GM12872 (cell line): ENCODE results near the gene PHLDB2.

Source experiments
- TF ChIP-seq, protein P1 (sequence below): IDR thresholded peaks from 3 replicates; pipeline ENCODE4 v1.5.1; 2011; ENCODE audit warnings: low read depth, mild to moderate bottlenecking, low read length, moderate library complexity; ENCODE audit not compliant: insufficient read depth

Gene PHLDB2

DNA sequence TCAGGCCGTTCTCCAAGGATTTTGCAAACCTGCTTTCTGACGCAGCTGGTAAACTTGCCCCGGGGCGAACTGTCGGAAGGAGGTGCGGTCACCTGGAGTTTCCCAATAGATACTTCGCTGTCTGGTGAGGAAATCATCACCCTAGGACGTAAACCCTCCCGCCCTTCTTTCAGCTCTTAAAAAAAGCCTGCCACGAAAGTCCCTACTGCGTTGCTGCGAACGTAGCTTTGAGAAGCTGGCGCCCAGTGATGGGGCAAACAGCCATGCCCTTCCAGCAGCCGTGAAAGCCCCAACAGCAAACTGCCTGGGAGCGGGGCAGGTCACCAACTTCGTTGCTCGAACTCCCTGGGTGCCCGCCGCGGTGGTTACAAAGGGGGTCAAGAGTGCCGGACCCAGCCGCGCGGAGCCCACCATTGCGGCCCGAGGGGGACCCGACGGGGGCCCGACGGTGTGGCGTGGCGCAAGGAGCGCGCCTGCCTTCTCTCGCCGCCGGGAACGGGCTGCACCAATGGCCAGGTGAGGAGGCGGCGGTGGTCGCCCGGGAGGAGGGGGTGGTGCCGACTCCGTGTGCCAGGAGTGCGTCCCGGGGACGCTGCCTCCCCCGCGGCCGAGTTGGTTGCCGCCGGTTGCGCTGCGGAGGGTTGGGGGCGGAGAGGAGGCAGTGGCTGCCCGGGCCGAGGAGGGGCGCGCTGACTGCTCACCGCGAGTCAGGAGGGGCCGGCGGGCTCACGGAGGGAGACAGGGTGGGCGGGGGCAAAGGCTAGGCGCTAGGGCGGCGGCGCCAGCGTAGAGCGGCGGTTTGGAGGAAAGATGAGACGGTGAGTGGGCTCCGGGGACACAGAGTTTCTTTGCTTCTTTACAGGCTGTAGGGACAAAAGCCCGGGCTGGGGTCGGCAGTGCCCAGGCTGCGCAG is at the start of gene PHLDB2:
TSS of gene PHLDB2 (plus strand) at position 205 of the 913 bp plus-strand sequence. CDS start 24,813 bp downstream, outside the sequence.
- TF ChIP-seq, protein P1, sequence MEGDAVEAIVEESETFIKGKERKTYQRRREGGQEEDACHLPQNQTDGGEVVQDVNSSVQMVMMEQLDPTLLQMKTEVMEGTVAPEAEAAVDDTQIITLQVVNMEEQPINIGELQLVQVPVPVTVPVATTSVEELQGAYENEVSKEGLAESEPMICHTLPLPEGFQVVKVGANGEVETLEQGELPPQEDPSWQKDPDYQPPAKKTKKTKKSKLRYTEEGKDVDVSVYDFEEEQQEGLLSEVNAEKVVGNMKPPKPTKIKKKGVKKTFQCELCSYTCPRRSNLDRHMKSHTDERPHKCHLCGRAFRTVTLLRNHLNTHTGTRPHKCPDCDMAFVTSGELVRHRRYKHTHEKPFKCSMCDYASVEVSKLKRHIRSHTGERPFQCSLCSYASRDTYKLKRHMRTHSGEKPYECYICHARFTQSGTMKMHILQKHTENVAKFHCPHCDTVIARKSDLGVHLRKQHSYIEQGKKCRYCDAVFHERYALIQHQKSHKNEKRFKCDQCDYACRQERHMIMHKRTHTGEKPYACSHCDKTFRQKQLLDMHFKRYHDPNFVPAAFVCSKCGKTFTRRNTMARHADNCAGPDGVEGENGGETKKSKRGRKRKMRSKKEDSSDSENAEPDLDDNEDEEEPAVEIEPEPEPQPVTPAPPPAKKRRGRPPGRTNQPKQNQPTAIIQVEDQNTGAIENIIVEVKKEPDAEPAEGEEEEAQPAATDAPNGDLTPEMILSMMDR = no peak

DNA sequence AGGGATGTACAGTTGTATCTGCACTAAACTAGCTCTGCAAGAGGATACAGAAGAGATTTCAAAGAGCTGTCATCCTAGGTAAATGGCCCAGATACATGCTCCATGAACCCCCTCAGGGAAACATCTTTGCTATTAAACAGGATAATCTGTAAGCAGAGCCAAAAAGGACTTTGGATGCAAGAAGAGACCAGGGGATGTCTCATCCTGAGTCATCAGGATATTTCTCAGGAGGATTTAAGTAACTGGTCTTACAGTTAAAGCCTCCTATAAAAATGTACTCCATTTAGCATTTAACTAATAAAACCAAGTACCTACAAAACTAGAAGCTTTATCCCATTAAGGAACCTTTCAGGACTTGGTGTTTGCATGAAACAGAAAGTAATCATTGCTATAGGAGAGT is 48.2 kb upstream of the PHLDB2 start:
- TF ChIP-seq, protein P1 = no peak

DNA sequence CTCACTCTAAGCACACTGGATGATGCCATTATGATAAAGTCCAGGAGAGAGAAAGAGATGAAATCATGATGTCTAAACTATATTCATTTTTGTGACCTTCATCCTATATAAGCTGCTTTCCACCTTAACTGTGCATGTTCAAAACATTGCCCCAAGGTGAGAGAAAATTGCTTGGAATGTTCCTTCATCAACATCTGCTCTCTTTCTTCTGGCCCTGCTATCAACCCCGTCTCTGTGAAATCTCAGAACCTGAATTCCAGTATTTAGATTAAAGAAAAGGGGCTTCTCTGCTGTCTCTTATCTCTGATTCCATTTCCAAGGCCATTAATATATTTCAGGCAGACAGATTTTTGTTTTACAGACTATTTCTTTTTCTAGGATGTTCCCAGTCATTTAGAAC is 47.3 kb upstream of the PHLDB2 start:
- TF ChIP-seq, protein P1 = no peak

DNA sequence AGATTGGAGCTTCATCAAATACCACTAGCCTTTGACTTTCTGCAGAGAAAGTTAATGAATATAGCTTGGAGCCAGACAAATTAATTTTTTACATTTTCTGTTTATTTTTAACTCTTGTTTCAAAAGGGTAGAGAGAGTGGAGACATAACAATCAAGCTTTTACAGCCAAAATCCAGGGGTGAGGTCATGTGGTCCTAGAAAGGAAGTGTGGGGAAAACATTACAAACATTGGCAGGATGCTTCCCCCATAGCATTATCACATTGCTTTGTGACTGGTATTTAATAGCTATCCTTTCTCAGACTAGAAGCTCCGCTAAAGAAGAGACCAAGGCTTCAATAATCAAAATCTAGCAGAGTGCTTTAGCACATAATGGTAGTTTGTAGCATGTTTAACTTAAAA is 46.4 kb upstream of the PHLDB2 start:
- TF ChIP-seq, protein P1 = no peak

DNA sequence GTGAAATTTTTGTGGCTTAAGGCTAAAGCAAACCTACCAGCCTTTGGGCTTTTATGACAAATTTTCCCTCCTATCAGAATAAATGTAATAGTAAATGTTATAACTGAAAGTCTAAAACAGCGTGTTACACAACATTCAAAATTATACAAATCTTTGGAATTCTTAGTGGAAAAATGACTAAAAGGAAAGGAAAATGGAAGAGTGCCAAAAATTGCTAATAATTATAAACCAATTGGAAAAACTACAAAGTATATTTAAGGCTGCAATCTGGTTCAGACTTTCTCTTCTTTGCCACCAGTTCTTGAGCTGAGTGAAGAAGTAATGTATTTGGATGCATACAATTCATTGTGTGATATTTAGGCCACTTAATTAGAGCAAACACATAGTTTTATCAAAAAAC is 45.6 kb upstream of the PHLDB2 start:
- TF ChIP-seq, protein P1 = no peak

DNA sequence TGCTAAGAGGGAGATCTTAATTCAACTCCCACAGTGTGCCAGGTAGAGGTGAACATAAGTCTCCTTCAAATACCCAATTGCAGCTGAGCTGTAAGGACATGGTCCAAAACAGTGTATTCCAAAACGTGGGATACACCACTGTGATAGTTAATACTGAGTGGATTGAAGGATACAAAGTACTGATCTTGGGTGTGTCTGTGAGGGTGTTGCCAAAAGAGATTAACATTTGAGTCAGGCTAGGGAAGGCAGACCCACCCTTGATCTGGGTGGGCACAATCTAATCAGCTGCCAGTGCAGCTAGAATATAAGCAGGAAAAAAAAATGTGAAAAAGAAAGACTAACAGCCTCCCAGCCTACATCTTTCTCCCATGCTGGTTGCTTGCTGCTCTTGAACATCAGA is 45.1 kb upstream of the PHLDB2 start:
- TF ChIP-seq, protein P1 = no peak

DNA sequence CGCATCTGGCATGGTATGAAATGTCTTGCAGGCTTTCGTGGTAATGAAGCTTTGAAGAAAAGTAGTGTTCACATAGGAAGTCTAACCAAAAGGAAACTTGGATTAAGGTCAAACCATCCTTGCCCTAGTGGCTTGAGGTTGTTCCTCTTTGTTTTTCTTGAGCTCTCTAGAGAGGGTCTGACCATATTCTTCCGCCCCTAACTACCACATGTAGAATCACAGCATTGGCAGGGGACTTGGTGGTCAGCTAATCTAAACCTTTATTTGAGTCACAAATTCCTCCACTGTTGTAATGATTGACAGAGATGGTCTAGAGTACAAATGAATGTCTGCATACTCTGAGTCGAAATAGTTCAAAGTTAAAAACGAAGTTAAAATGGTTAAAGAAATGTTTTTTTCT is 39.1 kb upstream of the PHLDB2 start:
- TF ChIP-seq, protein P1 = no peak
